Colonic mucosa (tissue), 4 donors: Measurements from ENCODE around the gene RUFY3. TPM values are rescaled to one million over a fixed set of nuclear protein-coding genes. Genes with fewer than 3 reads are reported as not detected.

ENCODE experiments used
- DNase-seq: peaks from one replicate; pipeline ENCODE4 v3.0.0-alpha.2; 2020
- H3K27ac ChIP-seq: fragments of 200-600 bp; one replicate; pipeline ENCODE4 v1.8.0; 2021
- H3K27me3 ChIP-seq: fragments of 200-600 bp; one replicate; pipeline ENCODE4 v1.8.0; 2021
- H3K36me3 ChIP-seq: fragments of 200-600 bp; one replicate; pipeline ENCODE4 v1.8.0; 2021
- H3K4me1 ChIP-seq: fragments of 200-600 bp; one replicate; pipeline ENCODE4 v1.8.0; 2021; ENCODE audit warnings: mild to moderate bottlenecking
- H3K4me3 ChIP-seq: fragments of 200-600 bp; one replicate; pipeline ENCODE4 v1.8.0; 2021
- H3K9ac ChIP-seq, 2 donors: one replicate each; pipeline ENCODE4 v1.7.0; 2013; ENCODE audit warnings: control low read depth in 2 of 2, low read depth in 2 of 2, low read length in 2 of 2
- H3K9me3 ChIP-seq: fragments of 200-600 bp; one replicate; pipeline ENCODE4 v1.8.0; 2021
- CTCF ChIP-seq: fragments of 200-600 bp; IDR thresholded peaks from one replicate; pipeline ENCODE4 v1.8.0; 2022; ENCODE audit warnings: antibody characterized with exemption, mild to moderate bottlenecking
- intact Hi-C: fragments of 100-400 bp; cut with DNase I; formaldehyde crosslinking; loops from one replicate; pipeline ENCODE4 v1.14.1; 2022
- total RNA-seq, 2 donors: library from RNA; stranded (reverse); fragmentation: NEBNext Ultra II Directional in 1 of 2; extraction: Animal tissue kit (Norgen Biotek cat#: 25700) in 1 of 2; gene quantifications; one replicate each; pipeline ENCODE4 v1.2.1, GENCODE V29; 2021
- donor health status: healthy.
- donor health status: DM: no; HTN: no; CAD: no.
- donor health status: DM: no; HTN: no; CAD: no.

Gene RUFY3
- total RNA-seq, 2 donors from 2014 or later: 28.8 to 29.4 TPM

GRCh38 chr4:70714079-70714887 lies 7.5 kb upstream of the RUFY3 start:
- no peaks in the 10 kb centered on the region for H3K9me3 ChIP-seq
- H3K9ac ChIP-seq: no peak overlapping the region
- no peak for TF ChIP-seq CTCF
- no peaks in the 10 kb centered on the region for H3K36me3 ChIP-seq
- H3K27ac ChIP-seq: no peak overlapping the region
- H3K4me3 ChIP-seq: no peak overlapping the region
- no peaks in the 10 kb centered on the region for H3K27me3 ChIP-seq
- H3K4me1 ChIP-seq: no peaks in the 10 kb centered on the region
- DNase-seq: no peak
- intact Hi-C loops: loop anchor here (10.0 kb wide), 1 partner anchor 121 kb away; the partner anchor contains the start of gene GRSF1

DNA sequence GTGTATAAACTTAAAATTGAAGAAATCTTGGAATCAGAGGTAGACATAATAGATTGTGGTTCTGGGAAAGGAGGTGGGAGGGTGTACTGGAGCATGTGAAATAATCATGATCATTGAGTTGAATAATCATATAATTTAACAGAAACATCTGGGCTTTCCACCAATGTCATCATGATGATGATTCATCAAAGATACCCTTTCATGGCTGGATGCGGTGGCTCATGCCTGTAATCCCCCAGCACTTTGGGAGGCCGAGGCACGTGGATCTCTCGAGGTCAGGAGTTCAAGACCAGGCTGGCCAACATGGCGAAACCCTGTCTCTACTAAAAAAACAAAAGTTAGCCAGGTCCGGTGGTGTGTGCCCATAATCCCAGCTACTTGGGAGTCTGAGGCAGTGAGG lies 6.7 kb upstream of the RUFY3 start:
- H3K27ac ChIP-seq: no peak overlapping the region
- H3K36me3 ChIP-seq: no peaks in the 10 kb centered on the region
- intact Hi-C loops: loop anchor here (10.0 kb wide), 1 partner anchor 120 kb away; the partner anchor contains the start of gene GRSF1
- H3K4me3 ChIP-seq: no peak overlapping the region
- H3K9ac ChIP-seq: no peak overlapping the region
- no peaks in the 10 kb centered on the region for H3K4me1 ChIP-seq
- DNase-seq: no peak
- H3K9me3 ChIP-seq: no peaks in the 10 kb centered on the region
- no peak for TF ChIP-seq CTCF
- H3K27me3 ChIP-seq: no peaks in the 10 kb centered on the region

DNA sequence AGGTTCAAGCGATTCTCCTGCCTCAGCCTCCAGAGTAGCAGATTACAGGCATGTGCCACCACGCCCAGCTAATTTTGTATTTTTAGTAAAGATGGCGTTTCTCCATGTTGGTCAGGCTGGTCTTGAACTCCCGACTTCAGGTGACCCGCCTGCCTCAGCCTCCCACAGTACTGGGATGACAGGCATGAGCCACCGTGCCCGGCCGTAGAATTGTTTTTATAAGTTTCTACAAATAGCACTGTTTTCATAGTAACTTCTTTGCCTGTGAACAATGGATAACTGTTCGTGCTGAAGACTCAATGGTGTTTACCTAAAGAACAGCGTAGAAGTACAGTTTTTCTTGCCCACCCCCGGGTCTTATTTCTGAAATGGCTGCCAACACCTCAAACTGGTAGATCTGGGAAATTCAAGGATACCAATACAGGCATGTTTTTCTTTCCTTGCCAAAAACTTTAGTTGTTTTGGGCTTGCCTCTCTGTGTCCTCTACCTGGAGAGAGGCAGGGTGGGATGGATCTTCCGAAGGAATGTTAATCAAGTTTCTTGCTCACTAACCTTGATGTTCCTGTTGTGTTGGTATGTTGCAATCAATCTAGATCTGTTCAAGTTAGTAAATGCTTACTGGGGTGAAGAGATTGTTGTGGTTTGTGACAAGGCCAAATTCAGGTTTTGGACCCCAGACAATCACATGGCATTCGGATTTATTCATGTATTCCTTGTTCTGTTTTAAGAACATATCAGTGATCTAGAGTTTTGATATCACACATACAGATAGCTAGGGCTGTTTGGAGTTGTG lies 2.8 kb upstream of the RUFY3 start:
- H3K9me3 ChIP-seq: no peaks in the 10 kb centered on the region
- H3K27me3 ChIP-seq: no peaks in the 10 kb centered on the region
- no peak for DNase-seq
- intact Hi-C loops: loop anchor here (10.0 kb wide), 1 partner anchor 116 kb away; the partner anchor contains the start of gene GRSF1
- no peak overlapping the region for H3K9ac ChIP-seq
- no peak overlapping the region for H3K27ac ChIP-seq
- H3K36me3 ChIP-seq: no peaks in the 10 kb centered on the region
- no peak overlapping the region for H3K4me3 ChIP-seq
- no peaks in the 10 kb centered on the region for H3K4me1 ChIP-seq
- no peak for TF ChIP-seq CTCF

DNA sequence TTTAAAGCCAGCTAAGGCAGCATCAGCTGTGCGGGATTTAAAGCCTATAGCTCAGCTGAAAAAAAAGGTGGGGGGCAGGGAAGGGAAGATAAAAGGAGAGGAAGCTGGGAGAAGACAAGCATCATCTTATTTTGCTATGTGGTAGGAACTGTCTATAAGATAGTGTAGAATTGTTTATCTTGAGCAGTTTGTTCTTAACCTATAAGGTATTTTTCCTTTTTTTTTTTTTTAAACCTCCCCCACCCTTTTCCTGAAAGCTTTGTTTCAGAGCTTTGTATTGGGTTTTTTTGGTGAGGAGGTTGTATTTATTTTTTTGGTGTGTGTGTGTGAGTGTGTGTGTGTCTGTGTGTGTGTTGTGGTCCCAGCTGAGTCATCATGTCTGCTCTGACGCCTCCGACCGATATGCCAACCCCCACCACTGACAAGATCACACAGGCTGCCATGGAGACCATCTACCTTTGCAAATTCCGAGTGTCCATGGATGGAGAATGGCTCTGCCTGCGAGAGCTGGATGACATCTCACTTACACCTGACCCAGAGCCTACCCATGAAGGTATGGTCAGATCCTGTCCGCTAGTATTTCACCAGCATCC lies 531 bp downstream of the RUFY3 start:
- Histone ChIP-seq H3K27me3 (no peaks in the 10 kb centered on the region), H3K27ac (no peak overlapping the region), H3K4me1 (no peaks in the 10 kb centered on the region), H3K36me3 (no peaks in the 10 kb centered on the region), H3K4me3 (no peak overlapping the region), H3K9ac (peak overlapping the region in 1 of 2 donors; percentile 28), H3K9me3 (no peaks in the 10 kb centered on the region)
- no peak for DNase-seq
- intact Hi-C loops: no loop called here
- no peak for TF ChIP-seq CTCF

DNA sequence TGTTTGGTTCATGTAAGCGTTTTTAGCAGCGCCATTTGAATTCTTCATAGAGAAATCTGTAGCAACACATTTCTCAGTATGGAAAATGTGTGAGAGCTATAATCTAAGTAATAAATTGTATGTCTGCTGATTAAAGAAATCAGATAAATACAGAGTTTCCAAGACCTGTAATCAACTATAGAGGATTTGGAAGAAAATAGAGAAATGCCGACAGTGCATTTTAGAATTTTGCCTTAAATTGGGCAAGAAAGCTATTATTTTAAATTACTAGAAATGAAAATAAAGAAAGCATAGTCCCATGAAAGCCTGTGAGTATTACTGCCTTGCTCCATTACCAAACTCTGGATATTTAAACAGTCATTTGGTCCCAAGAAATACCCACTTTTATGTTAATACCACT lies 2.7 kb downstream of the RUFY3 start:
- no peak overlapping the region for H3K27ac ChIP-seq
- no peak for TF ChIP-seq CTCF

More for the DNA sequence above, 2.7 kb downstream of the RUFY3 start:
- Histone ChIP-seq H3K9ac (no peak overlapping the region), H3K4me3 (no peak overlapping the region), H3K9me3 (no peaks in the 10 kb centered on the region), H3K36me3 (no peaks in the 10 kb centered on the region), H3K27me3 (no peaks in the 10 kb centered on the region), H3K4me1 (no peaks in the 10 kb centered on the region)
- intact Hi-C loops: no loop called here
- DNase-seq: no peak
